ENCODE measurements around the gene NECTIN1.

- TF ChIP-seq EP300 (IDR thresholded peaks at IDR 0.05): no peak
- no peak for TF ChIP-seq CTCF (IDR thresholded peaks at IDR 0.05)
- no peak for TF ChIP-seq POLR2A (IDR thresholded peaks at IDR 0.05)
- no peak for TF ChIP-seq POLR2AphosphoS5 (IDR thresholded peaks at IDR 0.05)
These were observed 116.2 kb downstream of the NECTIN1 start for GRCh38 chr11:119612814-119613213.

All from upper lobe of left lung (tissue), 4 donors.